Muscle of back (tissue), 13 donors: ENCODE measurements around the gene DDTL. TPM values are rescaled to one million over a fixed set of nuclear protein-coding genes. Genes with fewer than 3 reads are reported as not detected.
"Not testable (repeated sequence)": the region's sequence is repeated elsewhere in the genome, so short reads cannot be mapped to it uniquely, and the experiment has no call there.

Experiments used
- DNase-seq, 3 donors: peaks; one replicate each; pipeline versions ENCODE4 v3.0.0 to v3.0.0-alpha.2; 2013
- long read RNA-seq, 9 donors: transcript quantifications; one replicate each; lab custom pipeline, GENCODE V29; 2026
- polyA plus RNA-seq, 10 donors: library from polyadenylated mRNA; unstranded; fragments of 120-200 nt; gene quantifications; one replicate each; pipeline ENCODE4 v1.2.1, GENCODE V29; 2013; ENCODE audit not compliant: insufficient read length in 10 of 10

DDTL gene
- polyA plus RNA-seq: 1 to 10 TPM; 2.0 to 6.7 (median 3.1) TPM
- long read RNA-seq, donor 1: 0 reads
- long read RNA-seq, donor 2: 0 reads
- long read RNA-seq, donor 3: 0 reads
- long read RNA-seq, donor 4, partial matches to known transcripts: 15 of 156 reads
- long read RNA-seq, donor 4, other reads (novel, unspliced or antisense): 141 of 156 reads
- long read RNA-seq, donor 5, partial matches to known transcripts: 31 of 204 reads
- long read RNA-seq, donor 5, other reads (novel, unspliced or antisense): 173 of 204 reads
- long read RNA-seq, donor 6, partial matches to known transcripts: 30 of 207 reads
- long read RNA-seq, donor 6, other reads (novel, unspliced or antisense): 177 of 207 reads
- long read RNA-seq, donor 7, partial matches to known transcripts: 10 of 122 reads
- long read RNA-seq, donor 7, other reads (novel, unspliced or antisense): 112 of 122 reads
- long read RNA-seq, donor 8, partial matches to known transcripts: 27 of 117 reads
- long read RNA-seq, donor 8, other reads (novel, unspliced or antisense): 90 of 117 reads
- long read RNA-seq, donor 9, partial matches to known transcripts: 0 of 32 reads
- long read RNA-seq, donor 9, other reads (novel, unspliced or antisense): 32 of 32 reads

- not testable (repeated sequence) for DNase-seq
Measured at GRCh38 chr22:23966568-23966967, at the start of gene DDTL. Gene DDTL (plus strand): TSS chr22:23966888. CDS start chr22:23966915, 27 bp downstream.

GRCh38 chr22:23920267-23920611 is 46.4 kb upstream of the DDTL start:
- not testable (repeated sequence) for DNase-seq

- not testable (repeated sequence) for DNase-seq
Measured at GRCh38 chr22:23921586-23922201, 45.0 kb upstream of the DDTL start.

- DNase-seq: no peak
Measured at GRCh38 chr22:23922921-23923320, 43.8 kb upstream of the DDTL start.

- no peak for DNase-seq
Measured at GRCh38 chr22:23925020-23925606, 41.6 kb upstream of the DDTL start.

- no peak for DNase-seq
Measured at GRCh38 chr22:23926561-23926960, 40.1 kb upstream of the DDTL start.

- DNase-seq: no peak
Measured at GRCh38 chr22:23938328-23939016, 28.2 kb upstream of the DDTL start.

- no peak for DNase-seq
Measured at GRCh38 chr22:23939017-23939357, 27.7 kb upstream of the DDTL start.

- DNase-seq: not testable (repeated sequence)
Measured at GRCh38 chr22:23940166-23940565, 26.5 kb upstream of the DDTL start.

- DNase-seq: not testable (repeated sequence)
Measured at GRCh38 chr22:23947391-23947790, 19.3 kb upstream of the DDTL start.

GRCh38 chr22:23949764-23950163 is 16.9 kb upstream of the DDTL start:
- not testable (repeated sequence) for DNase-seq

GRCh38 chr22:23951383-23951782 is 15.3 kb upstream of the DDTL start:
- not testable (repeated sequence) for DNase-seq

- not testable (repeated sequence) for DNase-seq
Measured at GRCh38 chr22:23952794-23953405, 13.8 kb upstream of the DDTL start.

GRCh38 chr22:23953485-23953884 is 13.2 kb upstream of the DDTL start:
- not testable (repeated sequence) for DNase-seq

- DNase-seq: not testable (repeated sequence)
Measured at GRCh38 chr22:23954193-23954990, 12.3 kb upstream of the DDTL start.

GRCh38 chr22:23954991-23955305 is 11.7 kb upstream of the DDTL start:
- DNase-seq: not testable (repeated sequence)

- not testable (repeated sequence) for DNase-seq
Measured at GRCh38 chr22:23955886-23956285, 10.8 kb upstream of the DDTL start.

- DNase-seq: peak; percentile 57 to 81 (median 74)
Measured at GRCh38 chr22:23956301-23956900, 10.3 kb upstream of the DDTL start.

- DNase-seq: not testable (repeated sequence)
Measured at GRCh38 chr22:23961084-23961771, 5.5 kb upstream of the DDTL start, which contains the start of gene GSTT2B. Gene GSTT2B (minus strand): TSS chr22:23961195. CDS start chr22:23961131, 64 bp downstream.
